Neuronal stem cell (in vitro differentiated cells): ENCODE data around the gene RASAL2.

Experiments
- DNase-seq: peaks from one replicate; pipeline ENCODE4 v3.0.0-alpha.2; 2013; ENCODE audit warnings: low spot score
- H2AFZ ChIP-seq: one replicate; pipeline ENCODE4 v1.6.1; 2013; ENCODE audit warnings: mild to moderate bottlenecking, low read length, inconsistent platforms
- H2AK5ac ChIP-seq: 2 replicates; pipeline ENCODE4 v1.6.1; 2013; ENCODE audit warnings: low read depth, mild to moderate bottlenecking, inconsistent platforms, low read length, moderate library complexity, mixed read lengths
- H2BK120ac ChIP-seq: 2 replicates; pipeline ENCODE4 v1.6.1; 2013; ENCODE audit warnings: low read depth, mild to moderate bottlenecking, inconsistent platforms, low read length, moderate library complexity, mixed read lengths
- H2BK12ac ChIP-seq: one replicate; pipeline ENCODE4 v1.6.1; 2013; ENCODE audit warnings: low read length, inconsistent platforms
- H2BK15ac ChIP-seq: 2 replicates; pipeline ENCODE4 v1.6.1; 2013; ENCODE audit warnings: mild to moderate bottlenecking, low read length, inconsistent platforms, mixed read lengths
- H2BK5ac ChIP-seq: one replicate; pipeline ENCODE4 v1.6.1; 2013; ENCODE audit warnings: inconsistent platforms, mild to moderate bottlenecking, low read length, moderate library complexity
- H3K14ac ChIP-seq: one replicate; pipeline ENCODE4 v1.6.1; 2013; ENCODE audit warnings: low read length, inconsistent platforms
- H3K18ac ChIP-seq: 2 replicates; pipeline ENCODE4 v1.6.1; 2013; ENCODE audit warnings: low read length, inconsistent platforms
- H3K23ac ChIP-seq: 2 replicates; pipeline ENCODE4 v1.6.1; 2013; ENCODE audit warnings: low read depth, mild to moderate bottlenecking, mixed read lengths, low read length, inconsistent platforms; ENCODE audit not compliant: poor library complexity
- H3K27ac ChIP-seq: replicated peaks from 3 replicates; pipeline ENCODE4 v1.5.1; 2013; ENCODE audit warnings: low read length, inconsistent platforms
- H3K27me3 ChIP-seq, 3 experiments: 2 replicates each; pipeline ENCODE4 v1.6.1; 2013; ENCODE audit warnings: low read length in 3 of 3, mild to moderate bottlenecking in 2 of 3, inconsistent platforms in 1 of 3, low read depth in 1 of 3, mixed read lengths in 1 of 3, moderate library complexity in 1 of 3; ENCODE audit not compliant: control insufficient read depth in 3 of 3, insufficient read depth in 3 of 3
- H3K36me3 ChIP-seq, 2 donors: replicated peaks in 1 of 2; 2 replicates each; pipeline ENCODE4 v1.6.1; 2013; ENCODE audit warnings: low read length in 2 of 2; ENCODE audit not compliant: control insufficient read depth in 2 of 2, insufficient read depth in 2 of 2
- H3K4ac ChIP-seq: 2 replicates; pipeline ENCODE4 v1.6.1; 2013; ENCODE audit warnings: inconsistent platforms, mild to moderate bottlenecking, low read length, moderate library complexity
- H3K4me1 ChIP-seq, 2 donors: 1 replicate in 1 of 2; 2 replicates in 1 of 2; pipeline ENCODE4 v1.6.1; 2013; ENCODE audit warnings: low read length in 2 of 2, low read depth in 1 of 2; ENCODE audit not compliant: control insufficient read depth in 2 of 2, insufficient read depth in 1 of 2
- H3K4me2 ChIP-seq: one replicate; pipeline ENCODE4 v1.6.1; 2013; ENCODE audit warnings: mild to moderate bottlenecking, low read length, inconsistent platforms; ENCODE audit not compliant: insufficient read depth, poor library complexity, severe bottlenecking
- H3K4me3 ChIP-seq, 2 donors: 2 replicates each; pipeline ENCODE4 v1.5.1; 2013; ENCODE audit warnings: low read length in 2 of 2, mild to moderate bottlenecking in 2 of 2, inconsistent platforms in 1 of 2, moderate library complexity in 1 of 2
- H3K79me1 ChIP-seq: one replicate; pipeline ENCODE4 v1.6.1; 2013; ENCODE audit warnings: low read depth, mild to moderate bottlenecking, inconsistent platforms, low read length, moderate library complexity
- H3K9ac ChIP-seq: one replicate; pipeline ENCODE4 v1.6.1; 2013; ENCODE audit warnings: mild to moderate bottlenecking, low read depth, low read length, inconsistent platforms; ENCODE audit not compliant: poor library complexity
- H3K9me3 ChIP-seq, 2 donors: replicated peaks in 1 of 2; 2 replicates each; pipeline versions ENCODE3 to v1.6.1; 2013; ENCODE audit warnings: low read length in 2 of 2, mild to moderate bottlenecking in 2 of 2, inconsistent platforms in 1 of 2, low read depth in 1 of 2, mixed read lengths in 1 of 2, moderate library complexity in 1 of 2; ENCODE audit not compliant: control insufficient read depth in 2 of 2, insufficient read depth in 1 of 2
- H4K8ac ChIP-seq: one replicate; pipeline ENCODE4 v1.6.1; 2013; ENCODE audit warnings: low read depth, mild to moderate bottlenecking, inconsistent platforms, low read length, moderate library complexity
- H4K91ac ChIP-seq: one replicate; pipeline ENCODE4 v1.6.1; 2013; ENCODE audit warnings: low read length, low read depth, mild to moderate bottlenecking, inconsistent platforms; ENCODE audit not compliant: poor library complexity
- WGBS, 2 donors: extraction: QIAGEN DNeasy Blood & Tissue Kit; methylation state at CpG; one replicate each; pipeline ENCODE4 v1.1.7; 2013; ENCODE audit warnings: missing lambda C conversion rate in 2 of 2, mixed read lengths in 1 of 2; ENCODE audit not compliant: insufficient read length in 2 of 2, insufficient replicate concordance in 1 of 2; ENCODE audit errors: extremely low coverage in 2 of 2; 5-methylcytosine and 5-hydroxymethylcytosine counted together

The RASAL2 gene

GRCh38 chr1:178528228-178528952 is 434.5 kb downstream of the RASAL2 start:
- H2AFZ ChIP-seq = no peak overlapping the region
- WGBS, 2 donors = no CpG with 5 or more reads among the region's 10 CpGs
- no peaks in the 10 kb centered on the region for H3K79me1 ChIP-seq
- H3K4me1 ChIP-seq = no peaks in the 10 kb centered on the region
- no peak overlapping the region for H2AK5ac ChIP-seq
- H3K4me3 ChIP-seq = no peak overlapping the region
- no peak overlapping the region for H3K18ac ChIP-seq
- H4K91ac ChIP-seq = no peak overlapping the region
- H4K8ac ChIP-seq = no peak overlapping the region
- no peak overlapping the region for H2BK15ac ChIP-seq
- no peak overlapping the region for H3K14ac ChIP-seq
- H2BK5ac ChIP-seq = no peak overlapping the region
- no peak overlapping the region for H3K9ac ChIP-seq
- H3K4ac ChIP-seq = no peak overlapping the region
- H3K27ac ChIP-seq = no peak overlapping the region
- peaks cover 0 to 18% (median 0%) of the 10 kb centered on the region in 3 experiments for H3K27me3 ChIP-seq
- no peak overlapping the region for H3K4me2 ChIP-seq
- no peak overlapping the region for H2BK120ac ChIP-seq
- no peak for DNase-seq
- H2BK12ac ChIP-seq = no peak overlapping the region
- H3K9me3 ChIP-seq = peaks cover 0 to 3% of the 10 kb centered on the region in 2 donors
- H3K36me3 ChIP-seq = no peaks in the 10 kb centered on the region
- H3K23ac ChIP-seq = no peak overlapping the region

- Histone ChIP-seq H3K4ac (no peak overlapping the region), H3K14ac (no peak overlapping the region), H4K8ac (no peak overlapping the region), H4K91ac (no peak overlapping the region), H2AFZ (no peak overlapping the region), H2BK5ac (no peak overlapping the region), H2BK120ac (no peak overlapping the region), H3K18ac (no peak overlapping the region), H3K36me3 (no peaks in the 10 kb centered on the region), H3K27me3 (peaks cover 0 to 23% (median 0%) of the 10 kb centered on the region in 3 experiments), H2BK12ac (no peak overlapping the region), H3K4me1 (no peaks in the 10 kb centered on the region), H3K27ac (no peak overlapping the region), H3K9me3 (peaks cover 0 to 3% of the 10 kb centered on the region in 2 donors), H3K9ac (no peak overlapping the region), H3K4me2 (no peak overlapping the region), H2BK15ac (no peak overlapping the region), H3K79me1 (no peaks in the 10 kb centered on the region), H2AK5ac (no peak overlapping the region), H3K23ac (no peak overlapping the region), H3K4me3 (no peak overlapping the region)
- no CpG with 5 or more reads among the region's 4 CpGs for WGBS, 2 donors
- DNase-seq = no peak
These were observed 435.0 kb downstream of the RASAL2 start for GRCh38 chr1:178528953-178529335.

- Histone ChIP-seq H3K79me1 (no peaks in the 10 kb centered on the region), H3K4ac (no peak overlapping the region), H3K4me2 (no peak overlapping the region), H2BK5ac (no peak overlapping the region), H2BK12ac (no peak overlapping the region), H3K4me3 (no peak overlapping the region), H4K91ac (no peak overlapping the region), H3K23ac (no peak overlapping the region), H2BK120ac (no peak overlapping the region), H4K8ac (no peak overlapping the region), H3K9me3 (no peaks in the 10 kb centered on the region), H3K4me1 (no peaks in the 10 kb centered on the region), H3K36me3 (no peaks in the 10 kb centered on the region), H3K27me3 (peaks cover 0 to 28% (median 0%) of the 10 kb centered on the region in 3 experiments), H2AK5ac (no peak overlapping the region), H3K27ac (no peak overlapping the region), H3K9ac (no peak overlapping the region), H2AFZ (no peak overlapping the region), H3K18ac (no peak overlapping the region), H2BK15ac (no peak overlapping the region), H3K14ac (no peak overlapping the region)
- DNase-seq = no peak
- WGBS, 2 donors = no CpG with 5 or more reads among the region's 8 CpGs
These were observed 435.6 kb downstream of the RASAL2 start for GRCh38 chr1:178529364-178530036.

- Histone ChIP-seq H3K4me1 (no peaks in the 10 kb centered on the region), H4K8ac (no peak overlapping the region), H3K4ac (no peak overlapping the region), H2BK12ac (no peak overlapping the region), H3K18ac (no peak overlapping the region), H3K4me2 (no peak overlapping the region), H2BK5ac (no peak overlapping the region), H2BK120ac (no peak overlapping the region), H3K79me1 (no peaks in the 10 kb centered on the region), H3K27ac (no peak overlapping the region), H4K91ac (no peak overlapping the region), H3K9me3 (no peaks in the 10 kb centered on the region), H2AFZ (peak overlapping the region; percentile 12), H3K27me3 (peaks cover 0 to 28% (median 0%) of the 10 kb centered on the region in 3 experiments), H3K4me3 (no peak overlapping the region), H2AK5ac (no peak overlapping the region), H3K36me3 (no peaks in the 10 kb centered on the region), H3K14ac (no peak overlapping the region), H2BK15ac (no peak overlapping the region), H3K23ac (no peak overlapping the region), H3K9ac (no peak overlapping the region)
- WGBS, 2 donors = no CpG with 5 or more reads among the region's 2 CpGs
- no peak for DNase-seq
These were observed 436.1 kb downstream of the RASAL2 start for GRCh38 chr1:178530037-178530402.
